ENCODE measurements around the gene GGCX.

GRCh38 chr2:85601771-85602475 is 40.6 kb upstream of the GGCX start:
- TF ChIP-seq CTCF (IDR thresholded peaks at IDR 0.05; ENCODE audit: insufficient read depth, low read length): no peak
- no peak for TF ChIP-seq POLR2AphosphoS5 (IDR thresholded peaks at IDR 0.05; ENCODE audit: low read depth)
- TF ChIP-seq REST (IDR thresholded peaks at IDR 0.05; ENCODE audit: insufficient replicate concordance, low read depth): no peak

Measured in HL-60 (cell line).